Lower leg skin (tissue), 4 donors: ENCODE measurements around the gene PTPN7. TPM values are rescaled to one million over a fixed set of nuclear protein-coding genes. Genes with fewer than 3 reads are reported as not detected.
"Not testable (repeated sequence)": the region's sequence is repeated elsewhere in the genome, so short reads cannot be mapped to it uniquely, and the experiment has no call there.

Experiments
- DNase-seq, 2 donors: peaks; one replicate each; pipeline ENCODE4 v3.0.0-alpha.2; 2019; ENCODE audit warnings: low spot score in 2 of 2
- H3K4me3 ChIP-seq: fragments of 200-600 bp; sonication (generic); 2 replicates; pipeline ENCODE4 v1.5.1; 2017; ENCODE audit warnings: mild to moderate bottlenecking, low read depth; ENCODE audit not compliant: poor library complexity, severe bottlenecking
- CTCF ChIP-seq, 3 donors: fragments of 450-650 bp; IDR thresholded peaks; one replicate each; pipeline ENCODE4 v1.5.1; 2016; ENCODE audit warnings: antibody characterized with exemption in 3 of 3, mild to moderate bottlenecking in 3 of 3, moderate library complexity in 2 of 3
- POLR2A ChIP-seq, 2 donors: fragments of 450-650 bp; IDR thresholded peaks; one replicate each; pipeline ENCODE4 v1.6.1; 2016 to 2017; ENCODE audit warnings: antibody characterized with exemption in 2 of 2, mild to moderate bottlenecking in 1 of 2, moderate library complexity in 1 of 2
- WGBS, 2 donors: methylation state at CpG; one replicate each; pipeline ENCODE4 v1.1.5; 2018; 5-methylcytosine and 5-hydroxymethylcytosine counted together
- intact Hi-C: fragments of 100-400 bp; cut with DNase I; formaldehyde crosslinking; loops from one replicate; pipeline ENCODE4 v1.15.0; 2023; ENCODE audit warnings: low total_unique reads
- total RNA-seq, 4 donors: library from RNA; depleted of rRNA; stranded (reverse); fragments of >200 nt; gene quantifications; one replicate each; pipeline ENCODE4 v1.1.0, GENCODE V29; 2016

PTPN7 gene
- total RNA-seq, 4 donors from 2014 or later = 1.6 to 2.4 (median 2.2) TPM

- peak overlapping the region; percentile 82 for H3K4me3 ChIP-seq
- intact Hi-C loops = no loop called here
- WGBS, 2 donors = 4 to 6% methylated on average over 16 to 17 of the region's 17 CpGs
- peak in 1 of 3 donors; percentile 24 for TF ChIP-seq CTCF (IDR thresholded peaks at IDR 0.05)
- no peak for TF ChIP-seq POLR2A (IDR thresholded peaks at IDR 0.05)
- DNase-seq = no peak
Measured at GRCh38 chr1:202143011-202143767, 17.2 kb downstream of the PTPN7 start.

DNA sequence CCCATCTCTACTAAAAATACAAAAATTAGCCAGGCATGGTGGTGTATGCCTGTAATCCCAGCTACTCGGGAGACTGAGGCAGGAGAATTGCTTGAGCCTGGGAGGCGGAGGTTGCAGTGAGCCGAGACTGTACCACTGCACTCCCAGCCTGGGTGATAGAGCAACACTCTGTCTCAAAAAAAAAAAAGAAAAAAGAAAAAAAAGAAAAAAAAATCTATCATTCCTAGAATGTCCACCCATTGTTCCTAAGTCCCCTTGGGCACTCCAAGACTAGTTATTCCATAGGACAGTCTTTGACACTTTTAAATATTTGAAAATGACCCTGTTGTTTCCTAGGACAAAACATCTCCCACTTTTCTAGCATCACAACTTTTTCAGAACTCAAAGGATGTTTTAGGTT, 18.9 kb downstream of the PTPN7 start:
- intact Hi-C loops, DNase-seq, H3K4me3 ChIP-seq: not testable (repeated sequence)
- WGBS, 2 donors = 94% methylated on average over 3 of the region's 3 CpGs

DNA sequence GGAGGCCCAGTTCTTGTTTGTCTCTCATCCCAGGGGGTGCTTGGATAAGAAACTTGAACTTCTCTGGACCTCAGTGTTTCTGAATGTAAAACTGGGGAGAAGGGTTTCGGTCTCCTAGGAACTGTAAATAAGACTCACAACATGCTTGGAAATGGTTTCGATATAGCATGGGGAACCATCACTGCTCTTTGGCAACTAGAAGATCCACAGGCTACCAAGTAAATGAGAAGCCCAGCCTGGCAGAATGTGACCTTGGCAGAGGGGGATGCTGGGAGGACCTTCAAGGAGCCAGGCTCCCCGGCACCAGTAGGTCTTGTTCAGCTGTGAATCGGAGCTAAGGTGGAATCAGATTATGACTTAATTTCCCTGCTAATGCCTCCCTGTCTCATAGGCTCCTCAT, 19.6 kb downstream of the PTPN7 start:
- no peak for TF ChIP-seq POLR2A (IDR thresholded peaks at IDR 0.05)
- TF ChIP-seq CTCF (IDR thresholded peaks at IDR 0.05) = no peak
- DNase-seq = no peak
- intact Hi-C loops = no loop called here
- no peak overlapping the region for H3K4me3 ChIP-seq
- WGBS, 2 donors = 83 to 84% methylated on average over 4 of the region's 4 CpGs

- intact Hi-C loops = no loop called here
- TF ChIP-seq POLR2A (IDR thresholded peaks at IDR 0.05) = no peak
- TF ChIP-seq CTCF (IDR thresholded peaks at IDR 0.05) = no peak
- 29 to 31% methylated on average over 15 of the region's 15 CpGs for WGBS, 2 donors
Measured at GRCh38 chr1:202135221-202135721, 25.1 kb downstream of the PTPN7 start.

DNA sequence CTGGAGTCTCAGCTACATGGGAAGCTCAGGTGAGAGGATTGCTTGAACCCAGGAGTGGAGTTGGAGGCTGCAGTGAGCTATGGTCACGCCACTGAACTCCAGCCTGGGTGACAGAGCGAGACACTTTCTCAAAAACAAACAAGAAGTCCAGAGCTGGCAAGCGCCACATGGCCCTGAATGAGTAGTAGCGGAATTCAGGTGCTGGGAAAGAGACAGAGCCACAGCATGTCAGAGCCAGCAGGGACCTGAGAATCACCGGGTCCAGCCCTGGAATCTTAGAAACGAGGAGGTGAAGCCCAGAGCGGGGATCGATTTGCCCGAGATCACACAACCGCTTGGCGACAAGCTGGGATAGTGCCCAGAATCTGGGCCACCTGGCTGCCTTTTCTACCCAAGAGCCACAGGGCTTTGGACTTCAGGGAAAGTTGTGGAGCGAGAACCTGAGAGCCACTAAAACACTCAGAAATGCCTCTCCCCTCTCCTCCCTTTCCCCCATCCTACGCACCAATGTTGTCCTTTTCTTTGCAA, 25.7 kb downstream of the PTPN7 start:
- TF ChIP-seq POLR2A (IDR thresholded peaks at IDR 0.05) (no peak), CTCF (IDR thresholded peaks at IDR 0.05) (no peak)
- 68 to 71% methylated on average over 13 of the region's 13 CpGs for WGBS, 2 donors
- no peak overlapping the region for H3K4me3 ChIP-seq
- intact Hi-C loops = loop anchor here (5.0 kb wide), 1 partner anchor 132 kb away; no protein-coding TSS in a partner anchor
- DNase-seq = no peak

More at GRCh38 chr1:202135221-202135721, 25.1 kb downstream of the PTPN7 start:
- no peak for DNase-seq
- no peak overlapping the region for H3K4me3 ChIP-seq

DNA sequence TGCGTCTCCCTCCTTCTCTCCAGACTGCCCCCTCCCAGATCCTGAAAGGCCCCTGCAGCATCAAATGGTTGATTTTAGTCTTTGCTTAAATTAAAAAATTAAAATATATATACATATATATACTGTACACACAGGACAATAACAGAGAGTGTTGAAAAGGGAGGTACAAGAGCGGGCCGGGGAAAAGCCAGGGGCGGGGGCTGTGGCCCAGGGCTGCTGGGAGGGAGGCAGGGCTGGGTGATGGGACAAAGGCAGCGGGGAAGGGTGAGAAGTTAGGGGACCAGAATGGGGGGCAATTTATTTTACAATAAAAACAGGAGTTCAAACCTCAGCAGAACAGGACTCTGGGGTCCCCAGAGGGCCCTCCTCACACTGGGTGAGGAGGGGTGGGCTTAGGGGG, 26.4 kb downstream of the PTPN7 start:
- DNase-seq = no peak
- no peak overlapping the region for H3K4me3 ChIP-seq
- 73 to 79% methylated on average over 5 of the region's 5 CpGs for WGBS, 2 donors
- TF ChIP-seq CTCF (IDR thresholded peaks at IDR 0.05) (no peak), POLR2A (IDR thresholded peaks at IDR 0.05) (no peak)
- intact Hi-C loops = loop anchor here (5.0 kb wide), 1 partner anchor 132 kb away; no protein-coding TSS in a partner anchor
